Stromal cell of bone marrow (primary cell): ENCODE results near the gene ADAMTS17.

Source experiments
- DNase-seq: peaks from one replicate; pipeline ENCODE4 v3.0.0-alpha.2; 2012; ENCODE audit warnings: low read depth

Gene ADAMTS17

GRCh38 chr15:100249096-100249815 lies 92.5 kb downstream of the ADAMTS17 start:
- DNase-seq, result no peak

- DNase-seq, result no peak
Measured at GRCh38 chr15:100248236-100248635, 93.5 kb downstream of the ADAMTS17 start.

GRCh38 chr15:100247228-100248225 lies 94.2 kb downstream of the ADAMTS17 start:
- DNase-seq, result no peak

- DNase-seq, result no peak
Measured at GRCh38 chr15:100245855-100246254, 95.9 kb downstream of the ADAMTS17 start.

GRCh38 chr15:100245487-100245820 lies 96.3 kb downstream of the ADAMTS17 start:
- no peak for DNase-seq

GRCh38 chr15:100244796-100245486 lies 96.8 kb downstream of the ADAMTS17 start:
- DNase-seq, result no peak

GRCh38 chr15:100242989-100243388 lies 98.8 kb downstream of the ADAMTS17 start:
- no peak for DNase-seq

GRCh38 chr15:100241572-100242482 lies 99.9 kb downstream of the ADAMTS17 start:
- peak; percentile 84 for DNase-seq

- no peak for DNase-seq
Measured at GRCh38 chr15:100236981-100237720, 104.6 kb downstream of the ADAMTS17 start.

GRCh38 chr15:100235030-100235617 lies 106.7 kb downstream of the ADAMTS17 start:
- DNase-seq, result no peak

GRCh38 chr15:100234158-100235029 lies 107.4 kb downstream of the ADAMTS17 start:
- no peak for DNase-seq

GRCh38 chr15:100230784-100231183 lies 111.0 kb downstream of the ADAMTS17 start:
- DNase-seq, result no peak

GRCh38 chr15:100229181-100230163 lies 112.3 kb downstream of the ADAMTS17 start:
- no peak for DNase-seq

- DNase-seq, result no peak
Measured at GRCh38 chr15:100227781-100228180, 114.0 kb downstream of the ADAMTS17 start.

- DNase-seq, result no peak
Measured at GRCh38 chr15:100226107-100226506, 115.7 kb downstream of the ADAMTS17 start.

- DNase-seq, result no peak
Measured at GRCh38 chr15:100224206-100225185, 117.3 kb downstream of the ADAMTS17 start.

- DNase-seq, result no peak
Measured at GRCh38 chr15:100222349-100222715, 119.4 kb downstream of the ADAMTS17 start.
